ENCODE measurements around the gene SIRT5.
A peak's percentile ranks its signal among the peaks of the same experiment; 100 is the strongest.

The SIRT5 gene

GRCh38 chr6:13574571-13575376, at the start of gene SIRT5:
TSS of gene SIRT5 (plus strand) at chr6:13574601. CDS start at chr6:13584111, 9,510 bp downstream.
- Histone ChIP-seq H3K9ac (ENCODE audit: low read length) (peak within 1 kb of the TSS; percentile 93), H3K4me3 (ENCODE audit: low read length) (peak within 1 kb of the TSS; percentile 77), H3K4me1 (ENCODE audit: control insufficient read depth, insufficient read depth, low read length) (peaks cover 13% of the 10 kb centered on the region), H3K27me3 (ENCODE audit: control insufficient read depth, insufficient read depth, low read length) (no peaks in the 10 kb centered on the region), H3K9me3 (ENCODE audit: control insufficient read depth, low read length) (no peaks in the 10 kb centered on the region), H3K36me3 (ENCODE audit: control insufficient read depth, insufficient read depth, low read length) (no peaks in the 10 kb centered on the region)

GRCh38 chr6:13524801-13525508, 49.4 kb upstream of the SIRT5 start:
- Histone ChIP-seq H3K9ac (ENCODE audit: low read length) (no peak overlapping the region), H3K4me3 (ENCODE audit: low read length) (no peak overlapping the region), H3K36me3 (ENCODE audit: control insufficient read depth, insufficient read depth, low read length) (no peaks in the 10 kb centered on the region), H3K27me3 (ENCODE audit: control insufficient read depth, insufficient read depth, low read length) (no peaks in the 10 kb centered on the region), H3K4me1 (ENCODE audit: control insufficient read depth, insufficient read depth, low read length) (no peaks in the 10 kb centered on the region), H3K9me3 (ENCODE audit: control insufficient read depth, low read length) (no peaks in the 10 kb centered on the region)

- Histone ChIP-seq H3K9me3 (ENCODE audit: control insufficient read depth, low read length) (no peaks in the 10 kb centered on the region), H3K36me3 (ENCODE audit: control insufficient read depth, insufficient read depth, low read length) (no peaks in the 10 kb centered on the region), H3K4me3 (ENCODE audit: low read length) (no peak overlapping the region), H3K4me1 (ENCODE audit: control insufficient read depth, insufficient read depth, low read length) (no peaks in the 10 kb centered on the region), H3K27me3 (ENCODE audit: control insufficient read depth, insufficient read depth, low read length) (no peaks in the 10 kb centered on the region), H3K9ac (ENCODE audit: low read length) (no peak overlapping the region)
Measured at GRCh38 chr6:13526357-13526726, 48.1 kb upstream of the SIRT5 start.

- Histone ChIP-seq H3K9ac (ENCODE audit: low read length) (no peak overlapping the region), H3K4me3 (ENCODE audit: low read length) (no peak overlapping the region), H3K4me1 (ENCODE audit: control insufficient read depth, insufficient read depth, low read length) (no peaks in the 10 kb centered on the region), H3K36me3 (ENCODE audit: control insufficient read depth, insufficient read depth, low read length) (no peaks in the 10 kb centered on the region), H3K27me3 (ENCODE audit: control insufficient read depth, insufficient read depth, low read length) (no peaks in the 10 kb centered on the region), H3K9me3 (ENCODE audit: control insufficient read depth, low read length) (no peaks in the 10 kb centered on the region)
Measured at GRCh38 chr6:13526727-13527670, 47.4 kb upstream of the SIRT5 start.

GRCh38 chr6:13527671-13528056, 46.7 kb upstream of the SIRT5 start:
- H3K9ac ChIP-seq (ENCODE audit: low read length), result no peak overlapping the region
- H3K4me1 ChIP-seq (ENCODE audit: control insufficient read depth, insufficient read depth, low read length), result no peaks in the 10 kb centered on the region
- H3K27me3 ChIP-seq (ENCODE audit: control insufficient read depth, insufficient read depth, low read length), result no peaks in the 10 kb centered on the region
- no peaks in the 10 kb centered on the region for H3K36me3 ChIP-seq (ENCODE audit: control insufficient read depth, insufficient read depth, low read length)
- H3K9me3 ChIP-seq (ENCODE audit: control insufficient read depth, low read length), result no peaks in the 10 kb centered on the region
- no peak overlapping the region for H3K4me3 ChIP-seq (ENCODE audit: low read length)

GRCh38 chr6:13528232-13528631, 46.2 kb upstream of the SIRT5 start:
- no peak overlapping the region for H3K4me3 ChIP-seq (ENCODE audit: low read length)
- H3K9me3 ChIP-seq (ENCODE audit: control insufficient read depth, low read length), result no peaks in the 10 kb centered on the region
- H3K27me3 ChIP-seq (ENCODE audit: control insufficient read depth, insufficient read depth, low read length), result no peaks in the 10 kb centered on the region
- H3K36me3 ChIP-seq (ENCODE audit: control insufficient read depth, insufficient read depth, low read length), result no peaks in the 10 kb centered on the region
- H3K9ac ChIP-seq (ENCODE audit: low read length), result no peak overlapping the region
- H3K4me1 ChIP-seq (ENCODE audit: control insufficient read depth, insufficient read depth, low read length), result no peaks in the 10 kb centered on the region

- no peaks in the 10 kb centered on the region for H3K9me3 ChIP-seq (ENCODE audit: control insufficient read depth, low read length)
- H3K27me3 ChIP-seq (ENCODE audit: control insufficient read depth, insufficient read depth, low read length), result no peaks in the 10 kb centered on the region
- H3K4me1 ChIP-seq (ENCODE audit: control insufficient read depth, insufficient read depth, low read length), result no peaks in the 10 kb centered on the region
- no peaks in the 10 kb centered on the region for H3K36me3 ChIP-seq (ENCODE audit: control insufficient read depth, insufficient read depth, low read length)
- no peak overlapping the region for H3K4me3 ChIP-seq (ENCODE audit: low read length)
- no peak overlapping the region for H3K9ac ChIP-seq (ENCODE audit: low read length)
Measured at GRCh38 chr6:13528777-13529343, 45.5 kb upstream of the SIRT5 start.

- no peaks in the 10 kb centered on the region for H3K36me3 ChIP-seq (ENCODE audit: control insufficient read depth, insufficient read depth, low read length)
- H3K27me3 ChIP-seq (ENCODE audit: control insufficient read depth, insufficient read depth, low read length), result no peaks in the 10 kb centered on the region
- no peak overlapping the region for H3K9ac ChIP-seq (ENCODE audit: low read length)
- no peak overlapping the region for H3K4me3 ChIP-seq (ENCODE audit: low read length)
- no peaks in the 10 kb centered on the region for H3K4me1 ChIP-seq (ENCODE audit: control insufficient read depth, insufficient read depth, low read length)
- H3K9me3 ChIP-seq (ENCODE audit: control insufficient read depth, low read length), result no peaks in the 10 kb centered on the region
Measured at GRCh38 chr6:13531956-13532355, 42.4 kb upstream of the SIRT5 start.

- H3K9me3 ChIP-seq (ENCODE audit: control insufficient read depth, low read length), result no peaks in the 10 kb centered on the region
- H3K36me3 ChIP-seq (ENCODE audit: control insufficient read depth, insufficient read depth, low read length), result no peaks in the 10 kb centered on the region
- H3K9ac ChIP-seq (ENCODE audit: low read length), result no peak overlapping the region
- no peaks in the 10 kb centered on the region for H3K27me3 ChIP-seq (ENCODE audit: control insufficient read depth, insufficient read depth, low read length)
- H3K4me3 ChIP-seq (ENCODE audit: low read length), result no peak overlapping the region
- no peaks in the 10 kb centered on the region for H3K4me1 ChIP-seq (ENCODE audit: control insufficient read depth, insufficient read depth, low read length)
Measured at GRCh38 chr6:13534536-13534935, 39.9 kb upstream of the SIRT5 start.

GRCh38 chr6:13535306-13535705, 39.1 kb upstream of the SIRT5 start:
- Histone ChIP-seq H3K4me1 (ENCODE audit: control insufficient read depth, insufficient read depth, low read length) (no peaks in the 10 kb centered on the region), H3K9me3 (ENCODE audit: control insufficient read depth, low read length) (no peaks in the 10 kb centered on the region)

GRCh38 chr6:13536796-13537526, 37.4 kb upstream of the SIRT5 start:
- Histone ChIP-seq H3K9me3 (ENCODE audit: control insufficient read depth, low read length) (no peaks in the 10 kb centered on the region), H3K27me3 (ENCODE audit: control insufficient read depth, insufficient read depth, low read length) (no peaks in the 10 kb centered on the region), H3K4me1 (ENCODE audit: control insufficient read depth, insufficient read depth, low read length) (no peaks in the 10 kb centered on the region), H3K36me3 (ENCODE audit: control insufficient read depth, insufficient read depth, low read length) (no peaks in the 10 kb centered on the region), H3K9ac (ENCODE audit: low read length) (no peak overlapping the region), H3K4me3 (ENCODE audit: low read length) (no peak overlapping the region)

More at GRCh38 chr6:13535306-13535705, 39.1 kb upstream of the SIRT5 start:
- Histone ChIP-seq H3K36me3 (ENCODE audit: control insufficient read depth, insufficient read depth, low read length) (no peaks in the 10 kb centered on the region), H3K4me3 (ENCODE audit: low read length) (no peak overlapping the region), H3K27me3 (ENCODE audit: control insufficient read depth, insufficient read depth, low read length) (no peaks in the 10 kb centered on the region), H3K9ac (ENCODE audit: low read length) (no peak overlapping the region)

Data from mucosa of stomach (tissue), 1 donor.